ENCODE measurements around the gene ADCY5.

Gene ADCY5

GRCh38 chr3:123439806-123440580, 8.9 kb downstream of the ADCY5 start:
- TF ChIP-seq TAF1 (IDR thresholded peaks at IDR 0.05; ENCODE audit: borderline replicate concordance, insufficient read depth, low read length), result no peak
- no peak for TF ChIP-seq POLR2AphosphoS5 (IDR thresholded peaks at IDR 0.05; ENCODE audit: low read depth, low read length)
- no peak for TF ChIP-seq FOXP2 (optimal IDR thresholded peaks at IDR 0.05; ENCODE audit: borderline replicate concordance, extremely low read depth, extremely low read length, insufficient read depth)
- no peak for TF ChIP-seq REST (IDR thresholded peaks at IDR 0.05; ENCODE audit: insufficient read depth in 1 of 2, low read depth in 2 of 2, low read length in 2 of 2)
- TF ChIP-seq SIN3A (IDR thresholded peaks at IDR 0.05; ENCODE audit: borderline replicate concordance, insufficient read depth, low read length), result no peak

- TF ChIP-seq POLR2AphosphoS5 (IDR thresholded peaks at IDR 0.05; ENCODE audit: low read depth, low read length) (no peak), REST (IDR thresholded peaks at IDR 0.05; ENCODE audit: insufficient read depth in 1 of 2, low read depth in 2 of 2, low read length in 2 of 2) (no peak), FOXP2 (optimal IDR thresholded peaks at IDR 0.05; ENCODE audit: borderline replicate concordance, extremely low read depth, extremely low read length, insufficient read depth) (no peak), SIN3A (IDR thresholded peaks at IDR 0.05; ENCODE audit: borderline replicate concordance, insufficient read depth, low read length) (no peak), TAF1 (IDR thresholded peaks at IDR 0.05; ENCODE audit: borderline replicate concordance, insufficient read depth, low read length) (no peak)
Measured at GRCh38 chr3:123432832-123433523, 15.9 kb downstream of the ADCY5 start.

GRCh38 chr3:123431658-123432324, 17.1 kb downstream of the ADCY5 start:
- TF ChIP-seq POLR2AphosphoS5 (IDR thresholded peaks at IDR 0.05; ENCODE audit: low read depth, low read length), result no peak
- no peak for TF ChIP-seq SIN3A (IDR thresholded peaks at IDR 0.05; ENCODE audit: borderline replicate concordance, insufficient read depth, low read length)
- TF ChIP-seq FOXP2 (optimal IDR thresholded peaks at IDR 0.05; ENCODE audit: borderline replicate concordance, extremely low read depth, extremely low read length, insufficient read depth), result no peak
- TF ChIP-seq TAF1 (IDR thresholded peaks at IDR 0.05; ENCODE audit: borderline replicate concordance, insufficient read depth, low read length), result no peak
- TF ChIP-seq REST (IDR thresholded peaks at IDR 0.05; ENCODE audit: insufficient read depth in 1 of 2, low read depth in 2 of 2, low read length in 2 of 2), result no peak

- TF ChIP-seq POLR2AphosphoS5 (IDR thresholded peaks at IDR 0.05; ENCODE audit: low read depth, low read length) (no peak), FOXP2 (optimal IDR thresholded peaks at IDR 0.05; ENCODE audit: borderline replicate concordance, extremely low read depth, extremely low read length, insufficient read depth) (no peak)
Measured at GRCh38 chr3:123431007-123431657, 17.8 kb downstream of the ADCY5 start.

- TF ChIP-seq SIN3A (IDR thresholded peaks at IDR 0.05; ENCODE audit: borderline replicate concordance, insufficient read depth, low read length) (no peak), REST (IDR thresholded peaks at IDR 0.05; ENCODE audit: insufficient read depth in 1 of 2, low read depth in 2 of 2, low read length in 2 of 2) (no peak), FOXP2 (optimal IDR thresholded peaks at IDR 0.05; ENCODE audit: borderline replicate concordance, extremely low read depth, extremely low read length, insufficient read depth) (no peak), TAF1 (IDR thresholded peaks at IDR 0.05; ENCODE audit: borderline replicate concordance, insufficient read depth, low read length) (no peak), POLR2AphosphoS5 (IDR thresholded peaks at IDR 0.05; ENCODE audit: low read depth, low read length) (no peak)
Measured at GRCh38 chr3:123430266-123430665, 18.6 kb downstream of the ADCY5 start.

All from PFSK-1 (cell line).